ENCODE measurements around the gene C16orf87. TPM values are rescaled to one million over a fixed set of nuclear protein-coding genes. Genes with fewer than 3 reads are reported as not detected.

Gene C16orf87
- total RNA-seq, 1 experiment from 2014 or later, result 7.8 TPM

DNA sequence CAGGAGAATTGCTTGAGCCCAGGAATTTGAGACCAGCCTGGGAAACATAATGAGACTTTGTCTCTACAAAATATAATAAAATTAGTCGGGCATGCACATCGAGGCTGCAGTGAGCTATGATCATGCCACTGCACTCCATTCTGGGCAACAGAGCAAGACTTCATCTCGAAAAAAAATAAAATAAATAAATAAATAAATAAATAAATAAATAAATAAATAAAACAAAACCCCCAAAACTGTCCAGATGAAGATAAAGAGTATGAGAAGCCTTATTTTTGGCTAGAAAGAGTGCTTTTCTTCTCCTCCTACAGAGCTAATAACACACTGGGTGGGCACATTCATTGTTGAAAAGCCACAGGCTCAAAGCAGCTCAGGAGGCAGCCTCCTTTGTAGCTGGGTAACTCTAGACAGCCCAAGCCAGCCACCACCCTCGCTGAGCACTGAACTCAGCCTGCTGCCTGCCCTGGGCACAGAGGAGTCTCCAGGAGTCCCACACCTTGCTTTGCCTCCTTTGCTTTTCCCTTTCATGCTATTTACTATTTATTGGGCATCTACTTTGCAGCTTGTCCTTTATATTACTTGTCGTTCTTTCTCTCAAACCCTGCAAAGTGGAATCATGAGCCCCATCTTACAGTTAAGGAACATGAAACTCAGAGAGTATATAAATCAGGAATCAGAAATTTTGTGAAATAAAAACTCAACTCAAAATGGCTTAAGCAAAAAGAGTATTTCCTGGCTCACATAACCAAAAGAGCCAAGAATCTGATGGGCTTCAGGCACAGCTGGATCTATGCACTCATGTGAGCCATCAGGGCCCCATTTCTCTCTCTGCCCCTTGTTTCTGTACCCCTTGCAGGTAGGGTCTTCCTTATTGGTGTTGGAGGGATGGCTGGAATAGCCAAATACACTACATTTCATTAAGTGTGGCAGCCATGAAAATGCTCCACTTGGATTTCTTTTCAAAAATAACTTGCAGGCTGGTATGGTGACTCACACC, 18.1 kb upstream of the C16orf87 start:
- no peak for DNase-seq
- Histone ChIP-seq H3K36me3 (ENCODE audit: low read depth) (no peaks in the 10 kb centered on the region), H3K9me3 (ENCODE audit: insufficient read depth, low read depth) (no peaks in the 10 kb centered on the region), H3F3A (ENCODE audit: insufficient read depth, low read depth) (peaks cover 3% of the 10 kb centered on the region; the same call in 1 of the 2 replicates), H3K79me2 (ENCODE audit: low read depth) (no peaks in the 10 kb centered on the region), H4K20me1 (ENCODE audit: insufficient read depth) (no peaks in the 10 kb centered on the region), H3K4me1 (replicated peaks; ENCODE audit: insufficient read depth) (0 out of 2 replicates have a peak, but pooled peaks cover 4% of the 10 kb centered on the region), H3K27ac (no peak overlapping the region), H3K27me3 (ENCODE audit: insufficient read depth, low read depth) (no peaks in the 10 kb centered on the region), H3K9me2 (ENCODE audit: insufficient read depth) (no peaks in the 10 kb centered on the region), H3K4me3 (no peak overlapping the region), H2AFZ (no peak overlapping the region), H3K4me2 (no peak overlapping the region)
- ChIA-PET CTCF (no interaction called here), POLR2A (ENCODE audit: unreplicated experiment) (no interaction called here)
- no TSS peak for BruUV-seq (replicated peaks)
- no peak for TF ChIP-seq EZH2 (IDR thresholded peaks at IDR 0.05; ENCODE audit: low read depth)
- TF ChIP-seq CTCF (conservative IDR thresholded peaks at IDR 0.05), result no peak
- intact Hi-C loops (cut with micrococcal nuclease; ENCODE audit: unreplicated experiment), result no loop called here

DNA sequence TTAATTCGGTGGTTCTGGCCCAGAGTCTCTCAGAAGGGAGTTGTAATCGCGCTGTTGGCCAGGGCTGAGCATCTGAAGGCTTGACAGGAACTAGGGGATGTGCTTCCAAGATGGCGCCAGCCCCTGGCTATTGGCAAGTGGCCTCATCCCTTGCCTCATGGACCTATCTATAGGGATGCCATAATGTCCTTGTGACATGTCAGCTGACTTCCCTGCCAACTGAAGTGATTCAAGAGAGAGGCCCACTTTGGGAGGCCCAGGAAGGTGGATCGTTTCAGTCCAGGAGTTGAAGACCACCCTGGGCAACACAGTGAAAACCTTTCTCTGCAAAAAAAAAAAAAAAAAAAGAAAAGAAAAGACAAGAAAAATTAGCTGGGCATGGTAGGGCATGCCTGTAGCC, 15.0 kb upstream of the C16orf87 start:
- no peaks in the 10 kb centered on the region for H3K36me3 ChIP-seq (ENCODE audit: low read depth)
- H3K9me2 ChIP-seq (ENCODE audit: insufficient read depth), result no peaks in the 10 kb centered on the region
- no peak for DNase-seq
- POLR2A ChIA-PET (ENCODE audit: unreplicated experiment), result no interaction called here
- H3K4me3 ChIP-seq, result no peak overlapping the region
- intact Hi-C loops (cut with micrococcal nuclease; ENCODE audit: unreplicated experiment), result no loop called here
- no peaks in the 10 kb centered on the region for H4K20me1 ChIP-seq (ENCODE audit: insufficient read depth)
- no peaks in the 10 kb centered on the region for H3K27me3 ChIP-seq (ENCODE audit: insufficient read depth, low read depth)
- CTCF ChIA-PET, result no interaction called here
- TF ChIP-seq CTCF (conservative IDR thresholded peaks at IDR 0.05) (no peak), EZH2 (IDR thresholded peaks at IDR 0.05; ENCODE audit: low read depth) (no peak)
- no peak overlapping the region for H2AFZ ChIP-seq
- H3F3A ChIP-seq (ENCODE audit: insufficient read depth, low read depth), result peaks cover 3% of the 10 kb centered on the region; the same call in 1 of the 2 replicates
- H3K9me3 ChIP-seq (ENCODE audit: insufficient read depth, low read depth), result no peaks in the 10 kb centered on the region
- no peak overlapping the region for H3K4me2 ChIP-seq
- no peaks in the 10 kb centered on the region for H3K79me2 ChIP-seq (ENCODE audit: low read depth)
- no TSS peak for BruUV-seq (replicated peaks)
- no peak overlapping the region for H3K27ac ChIP-seq
- 0 out of 2 replicates have a peak, but pooled peaks cover 4% of the 10 kb centered on the region for H3K4me1 ChIP-seq (replicated peaks; ENCODE audit: insufficient read depth)

DNA sequence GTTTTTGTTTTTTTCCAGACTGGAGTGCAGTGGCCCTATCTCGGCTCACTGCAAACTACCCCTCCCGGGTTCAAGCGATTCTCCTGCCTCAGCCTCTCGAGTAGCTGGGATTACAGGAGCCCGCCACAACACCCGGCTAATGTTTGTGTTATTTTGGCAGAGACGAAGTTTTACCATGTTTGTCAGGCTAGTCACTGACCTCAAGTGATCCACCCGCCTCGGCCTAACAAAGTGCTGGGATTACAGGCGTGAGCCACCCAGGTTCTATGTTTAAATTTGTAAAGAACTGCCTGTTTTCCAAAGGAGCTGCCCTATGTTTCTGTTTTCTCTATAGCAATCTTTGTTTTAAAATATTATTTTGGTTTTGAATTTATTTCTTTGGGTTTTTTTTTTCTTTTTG, 13.8 kb upstream of the C16orf87 start:
- BruUV-seq (replicated peaks), result no TSS peak
- Histone ChIP-seq H3K36me3 (ENCODE audit: low read depth) (no peaks in the 10 kb centered on the region), H3K4me3 (no peak overlapping the region), H4K20me1 (ENCODE audit: insufficient read depth) (no peaks in the 10 kb centered on the region), H3F3A (ENCODE audit: insufficient read depth, low read depth) (peaks cover 3% of the 10 kb centered on the region; the same call in 1 of the 2 replicates), H3K4me2 (no peak overlapping the region), H3K9me2 (ENCODE audit: insufficient read depth) (no peaks in the 10 kb centered on the region), H2AFZ (no peak overlapping the region), H3K27me3 (ENCODE audit: insufficient read depth, low read depth) (no peaks in the 10 kb centered on the region), H3K9me3 (ENCODE audit: insufficient read depth, low read depth) (no peaks in the 10 kb centered on the region), H3K4me1 (replicated peaks; ENCODE audit: insufficient read depth) (no peaks in the 10 kb centered on the region), H3K79me2 (ENCODE audit: low read depth) (no peaks in the 10 kb centered on the region), H3K27ac (no peak overlapping the region)
- ChIA-PET CTCF (no interaction called here), POLR2A (ENCODE audit: unreplicated experiment) (interaction anchor here (0.6 kb wide), 1 partner anchor 75 kb away, joined by 3 read pairs; no protein-coding TSS in a partner anchor)
- no peak for DNase-seq
- no peak for TF ChIP-seq CTCF (conservative IDR thresholded peaks at IDR 0.05)
- TF ChIP-seq EZH2 (IDR thresholded peaks at IDR 0.05; ENCODE audit: low read depth), result no peak
- intact Hi-C loops (cut with micrococcal nuclease; ENCODE audit: unreplicated experiment), result no loop called here

All from PC-9 (cell line).